ENCODE data around the gene SKI.
A peak's percentile ranks its signal among the peaks of the same experiment; 100 is the strongest.

The SKI gene

GRCh38 chr1:2190491-2190976 is 37.6 kb upstream of the SKI start:
- peak overlapping the region; percentile 72; the same call in 1 of the 2 replicates for H3K4me2 ChIP-seq (ENCODE audit: low read length)
- H2AFZ ChIP-seq (ENCODE audit: low read length) = no peak overlapping the region
- H3K4me3 ChIP-seq (ENCODE audit: low read depth, low read length, poor library complexity, severe bottlenecking) = peak overlapping the region; percentile 63
- H3K9me2 ChIP-seq (ENCODE audit: low read depth, low read length) = no peaks in the 10 kb centered on the region
- TF ChIP-seq EZH2 (IDR thresholded peaks at IDR 0.05; ENCODE audit: borderline replicate concordance, low read length) (no peak), CTCF (IDR thresholded peaks at IDR 0.05; ENCODE audit: low read length) (no peak)
- H3K4me1 ChIP-seq (ENCODE audit: insufficient read depth, low read length, severe bottlenecking) = peaks cover 31% of the 10 kb centered on the region
- no peaks in the 10 kb centered on the region for H3K9me3 ChIP-seq (ENCODE audit: low read length)
- no peaks in the 10 kb centered on the region for H3K36me3 ChIP-seq (ENCODE audit: insufficient read depth, low read length)
- H3F3A ChIP-seq (ENCODE audit: insufficient read depth, low read length) = no peaks in the 10 kb centered on the region
- no peak overlapping the region for H3K27ac ChIP-seq (ENCODE audit: low read depth, low read length, poor library complexity, severe bottlenecking)
- H3K9ac ChIP-seq (ENCODE audit: low read length) = peak overlapping the region; percentile 66; the same call in 1 of the 2 replicates
- no peaks in the 10 kb centered on the region for H3K79me2 ChIP-seq (ENCODE audit: insufficient read depth, low read length)
- H3K27me3 ChIP-seq (ENCODE audit: insufficient read depth, low read length) = no peaks in the 10 kb centered on the region
- no peaks in the 10 kb centered on the region for H4K20me1 ChIP-seq (ENCODE audit: insufficient read depth, low read length)

- Histone ChIP-seq H3K4me1 (ENCODE audit: insufficient read depth, low read length, severe bottlenecking) (peaks cover 31% of the 10 kb centered on the region), H3K9ac (ENCODE audit: low read length) (no peak overlapping the region), H3K4me2 (ENCODE audit: low read length) (no peak overlapping the region), H3K27ac (ENCODE audit: low read depth, low read length, poor library complexity, severe bottlenecking) (no peak overlapping the region), H3F3A (ENCODE audit: insufficient read depth, low read length) (no peaks in the 10 kb centered on the region), H3K36me3 (ENCODE audit: insufficient read depth, low read length) (no peaks in the 10 kb centered on the region), H3K27me3 (ENCODE audit: insufficient read depth, low read length) (no peaks in the 10 kb centered on the region), H3K4me3 (ENCODE audit: low read depth, low read length, poor library complexity, severe bottlenecking) (no peak overlapping the region), H4K20me1 (ENCODE audit: insufficient read depth, low read length) (no peaks in the 10 kb centered on the region), H3K79me2 (ENCODE audit: insufficient read depth, low read length) (no peaks in the 10 kb centered on the region), H3K9me2 (ENCODE audit: low read depth, low read length) (no peaks in the 10 kb centered on the region), H2AFZ (ENCODE audit: low read length) (no peak overlapping the region), H3K9me3 (ENCODE audit: low read length) (no peaks in the 10 kb centered on the region)
- TF ChIP-seq EZH2 (IDR thresholded peaks at IDR 0.05; ENCODE audit: borderline replicate concordance, low read length) = no peak
- TF ChIP-seq CTCF (IDR thresholded peaks at IDR 0.05; ENCODE audit: low read length) = no peak
Measured at GRCh38 chr1:2192031-2192995, 35.8 kb upstream of the SKI start.

- Histone ChIP-seq H3K4me1 (ENCODE audit: insufficient read depth, low read length, severe bottlenecking) (peaks cover 31% of the 10 kb centered on the region), H3K4me3 (ENCODE audit: low read depth, low read length, poor library complexity, severe bottlenecking) (peak overlapping the region; percentile 66)
Measured at GRCh38 chr1:2193514-2194281, 34.4 kb upstream of the SKI start.

More at GRCh38 chr1:2193514-2194281, 34.4 kb upstream of the SKI start:
- H3K9me3 ChIP-seq (ENCODE audit: low read length) = no peaks in the 10 kb centered on the region
- TF ChIP-seq CTCF (IDR thresholded peaks at IDR 0.05; ENCODE audit: low read length) = no peak
- TF ChIP-seq EZH2 (IDR thresholded peaks at IDR 0.05; ENCODE audit: borderline replicate concordance, low read length) = no peak
- no peaks in the 10 kb centered on the region for H3F3A ChIP-seq (ENCODE audit: insufficient read depth, low read length)
- H3K9me2 ChIP-seq (ENCODE audit: low read depth, low read length) = no peaks in the 10 kb centered on the region
- no peaks in the 10 kb centered on the region for H3K27me3 ChIP-seq (ENCODE audit: insufficient read depth, low read length)
- no peaks in the 10 kb centered on the region for H3K79me2 ChIP-seq (ENCODE audit: insufficient read depth, low read length)
- peak overlapping the region; percentile 71 for H3K9ac ChIP-seq (ENCODE audit: low read length)
- H3K36me3 ChIP-seq (ENCODE audit: insufficient read depth, low read length) = no peaks in the 10 kb centered on the region
- H3K27ac ChIP-seq (ENCODE audit: low read depth, low read length, poor library complexity, severe bottlenecking) = no peak overlapping the region
- H2AFZ ChIP-seq (ENCODE audit: low read length) = no peak overlapping the region
- peak overlapping the region; percentile 90 for H3K4me2 ChIP-seq (ENCODE audit: low read length)
- H4K20me1 ChIP-seq (ENCODE audit: insufficient read depth, low read length) = no peaks in the 10 kb centered on the region

All from OCI-LY1 (cell line).